Effector CD4-positive, alpha-beta T cell (primary cell): ENCODE measurements around the gene SNRK.

Source experiments
- DNase-seq: peaks from one replicate; pipeline ENCODE4 v3.0.0-alpha.2; 2020

SNRK gene

DNA sequence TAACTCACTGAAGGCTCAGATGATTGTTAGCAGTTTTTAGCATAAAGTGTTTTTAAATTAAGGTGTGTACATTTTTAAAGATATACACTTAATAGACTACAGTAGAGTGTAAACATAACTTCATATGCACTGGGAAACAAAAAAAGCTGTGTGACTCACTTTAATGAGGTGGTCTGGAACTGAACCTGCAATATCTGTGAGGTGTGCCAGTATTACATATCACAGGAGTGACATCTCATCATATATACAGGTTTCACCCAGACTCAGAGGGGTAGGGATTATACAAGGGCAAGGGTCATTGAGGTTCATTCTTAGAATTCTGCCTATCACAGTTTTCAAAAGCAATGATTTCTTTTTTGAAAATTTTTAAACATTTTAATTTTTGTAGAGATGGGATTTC is 7.3 kb upstream of the SNRK start:
- DNase-seq = no peak

DNA sequence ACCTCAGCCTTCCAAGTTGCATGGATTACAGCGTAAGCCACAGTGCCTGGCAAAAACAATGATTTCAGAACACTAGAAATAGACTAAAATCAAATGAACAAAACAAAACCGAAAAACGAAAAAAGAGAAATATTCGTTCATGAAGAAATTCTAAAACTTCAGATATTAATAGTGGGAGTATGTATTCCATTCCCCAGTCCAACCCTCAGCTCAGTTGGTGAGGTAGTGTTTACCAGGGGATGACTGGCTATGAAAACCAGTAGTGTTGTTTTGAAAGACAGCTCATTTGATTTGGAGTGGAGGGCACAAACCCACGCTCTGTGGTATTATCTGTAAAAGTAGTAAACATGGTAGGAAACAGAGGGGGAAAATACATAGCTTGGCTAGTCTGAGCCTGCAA is 6.8 kb upstream of the SNRK start:
- no peak for DNase-seq

DNA sequence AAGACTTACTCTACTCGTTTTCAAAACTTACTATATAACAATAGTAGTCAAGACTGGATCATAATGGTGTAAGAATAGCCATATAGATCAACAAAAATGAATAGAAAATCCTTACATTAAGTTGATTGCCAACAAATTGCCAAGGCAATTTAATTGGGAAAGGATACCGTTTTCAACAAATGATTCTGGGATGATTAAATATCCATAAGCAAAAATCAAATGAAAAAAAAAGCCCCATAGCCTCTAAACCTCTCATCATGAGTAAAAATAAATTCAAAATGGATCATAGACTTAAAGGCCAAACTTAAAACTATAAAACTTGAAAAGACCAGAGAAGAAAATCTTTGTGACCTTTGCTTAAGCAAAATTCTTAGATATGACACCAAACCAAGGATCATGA is 5.3 kb upstream of the SNRK start:
- DNase-seq = no peak

DNA sequence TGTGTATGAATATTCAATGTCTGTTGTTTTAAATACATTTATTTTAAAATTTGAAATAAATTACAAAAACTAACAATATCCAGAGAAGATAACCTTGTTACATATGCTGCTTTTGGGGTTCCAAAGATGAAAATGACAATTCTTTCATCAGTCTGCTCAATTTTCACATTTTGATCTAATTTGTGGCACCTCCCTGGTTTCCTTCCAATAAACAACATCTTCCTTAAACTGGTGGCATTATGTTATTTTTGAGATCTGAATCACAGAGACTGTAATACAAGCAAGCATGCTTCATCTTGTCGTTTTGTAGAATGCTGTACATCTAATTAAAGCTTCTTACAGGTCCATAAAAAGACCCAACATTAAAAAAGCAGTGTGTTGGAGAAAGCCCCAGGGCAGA is 2.2 kb upstream of the SNRK start:
- no peak for DNase-seq

DNA sequence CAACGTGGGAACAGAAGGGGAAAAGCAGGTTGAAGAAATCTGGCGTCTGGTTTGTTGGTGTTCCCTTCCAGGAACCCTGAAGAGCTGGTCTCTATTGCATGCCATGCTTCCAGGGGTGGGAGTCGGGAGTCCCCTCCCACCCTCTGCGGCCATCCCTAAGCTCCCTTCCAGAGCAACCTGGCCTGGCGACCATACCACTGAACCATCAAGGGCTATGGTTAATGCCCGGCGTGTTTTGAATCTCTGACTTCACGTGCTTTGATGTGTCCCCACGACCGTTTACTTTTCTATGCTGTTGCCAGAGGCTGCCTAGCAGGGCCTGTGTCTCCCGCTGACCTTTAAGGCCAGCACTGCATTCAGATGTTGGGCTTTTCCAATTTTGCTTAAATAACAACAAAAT is 696 bp upstream of the SNRK start:
- no peak for DNase-seq

DNA sequence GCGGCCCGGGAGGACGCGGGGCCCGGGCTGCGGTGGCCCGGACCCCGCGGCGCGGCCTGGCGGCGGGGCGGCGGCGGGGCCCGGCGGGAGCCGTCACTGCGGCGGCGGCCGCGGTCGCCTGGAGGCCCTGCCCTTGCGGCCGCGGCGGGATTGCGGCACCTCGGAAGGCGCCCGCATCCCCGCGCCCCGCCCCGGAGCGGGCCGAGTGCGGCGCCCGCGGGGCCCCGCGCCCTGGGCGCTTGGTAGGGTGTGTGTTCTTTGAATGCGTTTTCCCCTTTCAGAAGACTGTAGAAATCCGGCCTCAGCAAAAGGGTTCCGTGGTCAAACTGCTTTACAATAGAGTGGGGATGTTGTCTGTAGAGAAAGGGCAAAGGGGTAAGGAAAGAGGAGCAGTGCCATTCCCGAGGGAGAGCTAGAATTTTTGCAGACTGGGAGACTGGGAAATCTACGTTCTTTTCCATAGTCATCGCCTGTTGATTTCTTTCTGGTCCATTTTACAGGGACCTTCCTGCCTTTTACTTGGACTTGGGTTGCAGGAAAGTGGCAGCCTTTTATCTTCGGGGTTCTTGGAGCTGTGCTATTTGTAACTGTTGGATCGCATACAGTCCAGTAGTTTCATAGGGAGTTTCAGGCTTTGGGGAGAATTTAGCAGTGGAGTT is 630 bp downstream of the SNRK start:
- DNase-seq = no peak

DNA sequence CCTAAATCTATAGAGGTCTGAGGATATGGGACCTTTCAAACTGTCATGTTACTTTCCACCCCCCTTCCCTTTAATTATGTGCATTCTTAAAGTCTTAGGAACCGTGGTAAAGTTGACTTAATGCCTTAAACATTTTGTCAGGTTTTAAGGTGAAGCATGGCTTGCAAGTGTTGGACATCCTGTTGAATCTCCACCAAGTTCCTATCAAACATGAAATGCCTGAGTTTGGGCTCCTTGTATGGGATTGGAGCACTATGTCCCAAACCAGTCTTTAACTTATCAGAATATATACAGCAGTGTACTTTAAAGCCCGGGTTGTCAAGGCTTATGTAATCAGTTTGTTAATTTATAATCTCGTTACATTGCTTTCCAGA is 1.1 kb downstream of the SNRK start:
- DNase-seq = no peak

DNA sequence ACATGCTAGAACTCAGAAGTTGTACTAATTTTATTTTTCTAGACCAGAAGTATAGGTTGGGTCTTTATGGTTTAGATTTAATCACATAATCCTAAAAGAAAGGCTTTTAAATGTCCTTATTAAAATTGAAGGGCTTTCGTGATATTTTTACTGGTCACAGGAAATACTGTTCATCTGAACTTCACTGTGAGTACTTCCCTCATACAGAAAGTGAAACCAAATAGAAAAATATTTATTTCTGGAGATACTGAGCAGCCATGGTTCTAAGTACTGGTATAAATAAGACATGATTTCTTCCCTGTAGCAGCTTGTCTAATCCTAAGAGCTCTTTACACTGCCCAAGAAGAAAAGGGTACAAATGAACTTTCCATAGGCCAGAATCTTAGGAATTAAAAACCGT is 2.0 kb downstream of the SNRK start:
- no peak for DNase-seq

DNA sequence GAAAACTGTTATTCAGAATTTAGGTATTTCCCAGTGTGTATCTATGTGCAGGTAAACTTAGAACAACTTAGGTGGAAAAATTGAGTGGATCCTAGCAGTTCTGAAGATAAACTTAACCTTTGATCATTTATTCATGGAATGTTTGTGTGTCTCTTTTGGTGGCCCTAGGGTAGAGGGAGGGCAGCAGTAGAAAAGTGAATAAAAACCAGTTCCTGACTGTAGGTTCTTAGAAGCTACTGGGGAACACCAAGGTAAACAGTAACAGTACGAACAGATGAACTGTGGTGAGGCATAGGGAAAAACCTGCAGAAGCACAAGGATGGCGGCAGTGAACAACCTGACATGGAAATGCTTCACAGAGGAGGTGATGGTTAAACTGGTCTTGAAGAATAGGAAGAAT is 2.5 kb downstream of the SNRK start:
- no peak for DNase-seq

DNA sequence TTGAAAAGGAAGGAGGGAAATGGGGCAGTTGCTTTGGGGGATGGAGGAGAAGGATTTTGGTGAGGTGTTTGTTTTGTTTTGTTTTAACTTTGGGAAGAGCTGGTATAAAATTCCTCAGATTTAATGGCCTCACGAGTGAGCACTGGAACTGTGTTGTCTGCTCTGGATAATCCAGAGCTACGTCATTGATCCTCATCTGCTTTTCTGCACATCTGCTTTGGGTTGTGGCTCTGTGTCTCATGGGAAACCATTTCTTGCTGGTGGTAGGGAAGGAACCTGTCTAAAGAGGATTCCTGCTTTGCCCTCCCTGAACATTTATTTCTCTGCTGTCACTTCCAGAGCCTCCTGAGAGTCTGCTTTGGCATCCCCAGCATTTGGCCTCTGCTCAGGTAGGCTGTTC is 3.1 kb downstream of the SNRK start:
- no peak for DNase-seq

DNA sequence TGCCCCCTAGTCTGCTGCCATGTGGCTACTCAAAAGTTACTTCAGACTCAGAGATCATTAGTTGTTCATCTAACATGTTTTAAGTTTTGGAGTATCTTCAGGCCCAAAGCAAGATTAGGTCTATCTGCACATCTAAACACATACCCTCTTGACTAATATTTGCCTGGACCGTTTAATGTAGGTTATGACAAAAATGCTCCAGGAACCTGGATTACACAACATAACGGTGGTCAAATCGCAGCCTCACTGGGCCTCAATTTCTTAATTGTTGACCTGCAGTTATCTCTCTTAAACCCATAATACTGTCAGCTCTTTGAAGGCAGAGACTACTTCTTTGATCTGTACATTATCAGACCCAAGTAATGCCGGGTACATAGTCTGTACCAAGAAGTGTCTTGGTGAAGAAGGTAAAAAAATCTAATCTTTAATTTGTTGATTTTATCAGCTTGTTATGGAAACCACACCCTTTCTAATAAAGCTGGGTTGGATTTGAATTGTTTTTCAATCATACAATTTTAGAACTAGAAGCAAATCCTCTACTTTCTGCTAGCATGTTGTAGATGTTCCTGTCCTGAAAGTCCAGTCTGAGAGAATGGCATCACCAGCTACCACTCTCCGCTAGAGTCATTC is 3.6 kb downstream of the SNRK start:
- DNase-seq = no peak

DNA sequence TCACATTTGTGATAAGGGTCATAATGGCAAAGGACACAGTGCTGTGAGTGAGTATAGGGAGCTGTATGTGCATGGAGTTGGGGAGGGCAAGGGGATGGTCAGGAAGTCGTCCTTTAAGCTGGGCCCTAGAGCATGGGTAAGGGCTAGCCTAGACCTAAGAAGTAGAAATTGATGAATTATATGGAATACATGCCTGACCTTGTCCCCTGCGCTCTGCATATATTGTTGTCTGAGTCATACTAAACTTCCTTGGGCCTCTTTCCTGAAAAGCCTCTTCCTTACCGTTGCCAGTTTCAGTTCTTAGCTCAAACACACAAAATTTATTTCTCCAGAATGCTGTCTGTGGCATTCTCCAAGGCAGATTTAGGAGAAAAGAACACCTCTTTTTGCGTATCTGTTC is 4.6 kb downstream of the SNRK start:
- DNase-seq = no peak

DNA sequence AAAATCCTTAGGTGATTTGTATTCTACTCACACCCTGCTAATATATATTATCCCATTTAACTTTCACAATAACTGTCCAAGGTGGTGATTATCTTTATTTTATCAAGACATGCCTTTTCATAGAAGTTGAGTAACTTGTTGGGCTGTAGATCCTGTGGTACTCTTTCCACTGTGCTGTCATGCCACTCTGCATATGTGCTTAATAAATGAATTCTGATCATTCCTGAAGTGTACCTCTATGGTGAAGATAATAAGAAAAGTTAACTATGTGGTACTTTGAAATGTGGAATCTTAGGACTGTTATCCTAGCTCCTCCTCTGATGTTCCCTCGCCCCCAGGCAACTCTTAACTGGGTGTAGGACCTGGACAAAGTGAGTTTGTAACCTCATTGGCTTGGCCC is 5.2 kb downstream of the SNRK start:
- DNase-seq = no peak

DNA sequence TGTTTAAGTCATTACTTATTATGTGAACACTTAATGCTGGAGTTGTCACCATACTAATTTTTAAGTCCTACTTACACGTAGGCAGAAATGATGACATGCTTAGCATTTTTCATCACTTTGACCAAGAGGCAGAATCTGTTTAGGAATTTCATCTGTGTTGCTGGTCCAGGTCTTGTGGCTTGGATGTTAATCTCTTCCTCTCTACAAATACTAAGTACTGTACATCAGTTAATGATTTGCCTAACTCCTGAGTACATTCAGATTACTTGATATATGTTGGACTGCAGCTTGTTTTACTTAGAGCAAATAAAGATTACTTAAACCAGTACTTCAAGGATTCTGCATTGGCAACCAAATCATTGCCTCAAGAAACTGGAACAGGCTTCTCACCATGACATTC is 8.6 kb downstream of the SNRK start:
- DNase-seq = no peak

DNA sequence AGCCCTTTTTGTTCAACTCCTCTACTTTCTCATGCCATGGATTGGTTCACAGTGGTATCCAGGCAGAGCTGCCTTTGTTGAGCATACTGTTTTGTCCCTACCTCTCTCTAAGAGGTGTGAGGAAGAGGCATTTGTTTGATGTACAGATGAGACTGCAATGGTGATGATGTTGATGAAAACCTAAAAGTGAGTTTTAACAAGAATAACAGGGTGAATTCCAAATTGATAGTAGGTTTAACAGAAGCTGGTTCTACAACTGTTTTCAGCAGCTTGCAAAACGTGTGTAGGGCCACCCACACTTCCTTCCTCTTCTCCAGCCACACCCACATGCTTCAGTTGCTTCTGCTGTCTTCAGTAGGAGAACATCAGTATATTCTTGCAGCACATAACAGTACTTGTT is 10.2 kb downstream of the SNRK start:
- peak; percentile 53 for DNase-seq

DNA sequence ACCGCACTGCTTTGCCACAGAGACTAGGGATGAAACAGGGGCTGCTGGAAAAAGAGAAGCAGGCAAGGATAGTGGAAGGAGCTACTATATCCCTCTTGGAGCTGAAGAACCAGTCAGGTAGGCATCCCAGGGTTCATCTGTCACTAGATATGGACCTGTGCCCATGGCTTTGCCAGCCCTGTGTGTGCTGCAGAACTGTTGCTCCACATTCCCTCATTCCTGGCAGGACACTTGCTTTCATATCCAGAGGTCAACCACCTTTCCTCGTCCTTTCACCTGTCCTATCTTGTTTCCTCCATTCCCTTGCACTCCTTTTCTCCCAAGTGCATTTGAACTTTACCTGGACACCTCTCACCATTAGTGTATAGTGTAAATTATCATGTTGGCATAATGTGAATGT is 12.0 kb downstream of the SNRK start:
- DNase-seq = no peak

DNA sequence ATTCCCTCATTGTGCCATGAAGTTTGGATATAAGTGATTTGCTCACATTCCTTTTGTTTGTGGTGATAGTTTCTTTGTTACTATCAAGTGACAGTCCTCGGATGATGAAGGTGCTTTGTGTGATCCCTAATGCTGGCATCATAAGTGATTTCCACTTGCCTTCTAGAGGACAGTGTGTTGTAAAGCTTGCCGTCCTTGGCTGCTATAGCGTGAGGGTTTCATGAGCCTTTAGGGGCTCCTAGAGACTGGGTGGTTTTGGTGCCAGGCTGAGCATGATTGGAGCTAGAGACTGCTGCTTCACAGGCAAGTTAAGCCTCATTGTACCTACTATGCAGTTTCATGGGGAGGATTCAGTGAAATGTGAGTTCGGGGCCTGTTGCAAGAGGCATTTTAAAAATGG is 12.4 kb downstream of the SNRK start:
- DNase-seq = no peak

DNA sequence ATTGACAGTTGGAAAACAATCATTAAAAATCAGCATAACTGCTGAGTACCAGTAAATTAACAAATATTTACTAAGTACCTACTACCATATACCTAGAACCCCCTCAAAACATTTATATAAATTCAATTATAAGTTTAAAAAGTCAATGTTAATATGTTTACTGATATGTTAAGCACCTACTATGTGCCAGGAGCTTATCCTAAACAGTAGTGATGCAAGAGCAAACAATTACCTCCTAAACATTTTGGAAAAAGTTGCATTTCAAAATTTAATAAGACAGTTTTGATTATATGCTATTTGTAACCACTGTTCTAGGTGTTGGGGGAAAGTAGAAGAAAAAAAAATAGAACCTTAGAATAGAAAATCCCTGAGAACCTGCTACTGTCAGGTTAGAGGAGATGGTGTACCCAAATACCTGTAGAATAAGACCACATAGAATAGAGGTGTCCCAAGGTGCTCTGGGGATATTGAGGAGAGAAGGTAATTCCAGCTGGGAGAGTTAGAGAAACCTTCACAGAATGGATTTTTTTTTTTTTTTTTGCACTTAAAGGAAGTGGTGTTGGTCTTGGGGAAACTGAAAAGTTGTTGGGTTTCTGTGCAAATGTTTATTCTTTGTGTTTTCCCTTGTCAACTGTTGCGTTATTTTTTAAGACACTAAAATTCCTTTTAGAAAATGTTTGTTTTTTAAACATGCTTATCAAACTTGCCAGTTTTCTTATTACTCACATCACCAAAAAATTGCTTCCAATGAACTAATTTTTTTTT is 16.0 kb downstream of the SNRK start:
- no peak for DNase-seq

DNA sequence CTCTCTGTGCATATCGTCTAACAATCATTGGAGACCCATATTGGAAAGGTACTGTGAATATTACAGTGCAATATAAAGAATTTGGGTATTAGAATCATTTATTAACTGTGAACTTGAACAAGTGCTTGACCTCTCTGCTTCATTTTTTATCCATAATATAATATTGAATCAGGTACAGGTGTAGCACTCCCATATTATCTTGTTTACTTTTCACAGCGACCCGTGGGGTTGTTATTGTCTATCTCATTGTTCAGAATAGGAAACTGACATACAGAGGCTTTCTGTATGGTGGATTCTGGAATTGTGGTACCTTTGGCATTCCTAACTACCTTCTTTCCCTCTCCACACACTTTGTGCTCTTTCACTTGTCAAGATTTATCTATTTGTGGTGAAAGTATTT is 17.8 kb downstream of the SNRK start:
- DNase-seq = no peak

DNA sequence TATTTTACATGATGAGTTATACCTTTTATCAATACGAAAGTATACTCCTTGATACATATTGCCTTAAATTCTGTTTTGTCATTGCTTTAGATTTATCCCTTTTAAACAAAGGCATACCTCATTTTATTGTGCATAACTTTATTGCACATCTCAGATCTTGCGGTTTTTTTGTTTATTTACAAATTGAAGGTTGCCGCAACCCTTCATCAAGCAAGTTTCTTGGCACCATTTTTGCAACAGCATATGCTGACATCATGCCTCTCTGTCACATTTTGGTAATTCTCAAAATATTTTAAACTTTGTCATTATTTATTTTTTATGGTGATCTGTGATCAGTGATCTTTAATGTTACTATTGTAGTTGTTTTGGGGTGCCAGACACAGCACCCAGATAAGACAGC is 20.9 kb downstream of the SNRK start:
- no peak for DNase-seq

DNA sequence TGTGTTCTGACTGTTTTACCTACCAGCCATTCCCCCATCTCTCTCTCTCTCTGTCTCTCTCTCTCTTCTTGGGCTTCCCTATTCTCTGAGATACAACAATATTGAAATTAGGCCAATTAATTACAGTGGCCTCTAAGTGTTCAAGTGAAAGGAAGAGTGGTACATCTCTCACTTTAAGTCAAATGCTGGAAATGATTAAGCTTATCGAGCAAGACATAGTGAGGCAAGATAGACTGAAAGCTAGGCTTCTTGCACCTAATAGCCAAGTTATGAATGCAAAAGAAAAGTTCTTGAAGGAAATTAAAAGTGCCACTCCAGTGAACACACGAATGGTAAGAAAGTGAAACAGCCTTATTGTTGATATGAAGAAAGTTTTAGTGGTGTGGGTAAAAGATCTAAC is 21.3 kb downstream of the SNRK start:
- DNase-seq = no peak

DNA sequence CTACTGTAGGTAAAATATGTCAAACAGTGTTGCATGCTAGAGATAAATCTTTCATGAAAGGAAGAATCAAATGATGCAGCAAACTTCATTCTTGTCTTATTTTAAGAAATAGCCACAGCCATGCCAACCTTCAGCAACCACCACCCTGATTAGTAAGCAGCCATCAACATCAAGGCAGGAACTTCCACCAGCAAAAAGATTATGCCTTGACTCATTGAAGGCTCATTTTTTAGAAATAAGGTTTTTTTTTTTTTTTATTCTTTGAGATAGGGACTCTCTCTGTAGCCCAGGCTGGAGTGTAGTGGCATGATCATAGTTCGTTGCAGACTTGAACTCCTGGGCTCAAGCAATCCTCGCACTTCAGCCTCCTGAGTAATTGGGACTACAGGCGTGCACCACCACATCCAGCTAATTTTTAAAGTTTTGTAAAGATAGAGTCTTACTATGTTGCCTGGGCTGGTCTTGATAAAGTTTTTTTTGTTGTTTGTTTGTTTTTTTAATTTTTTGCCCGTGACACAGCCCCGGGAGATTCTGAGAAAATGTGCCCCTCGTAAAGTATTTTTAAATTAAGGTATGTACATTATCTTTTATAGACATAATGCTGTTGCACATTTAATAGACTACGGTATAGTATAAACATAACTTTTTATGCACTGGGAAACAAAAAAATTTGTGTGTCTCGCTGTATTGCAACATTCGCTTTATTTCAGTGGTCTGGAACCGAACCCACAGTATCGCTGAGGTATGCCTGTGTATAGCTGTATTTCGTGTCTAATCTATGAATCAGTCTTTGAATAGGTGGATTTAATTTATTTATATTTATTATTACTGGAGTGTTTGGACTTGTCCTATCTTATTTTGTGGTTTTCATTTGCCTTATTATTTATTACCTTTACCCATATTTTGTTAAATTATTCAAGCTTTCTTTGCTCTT is 23.3 kb downstream of the SNRK start:
- DNase-seq = no peak

DNA sequence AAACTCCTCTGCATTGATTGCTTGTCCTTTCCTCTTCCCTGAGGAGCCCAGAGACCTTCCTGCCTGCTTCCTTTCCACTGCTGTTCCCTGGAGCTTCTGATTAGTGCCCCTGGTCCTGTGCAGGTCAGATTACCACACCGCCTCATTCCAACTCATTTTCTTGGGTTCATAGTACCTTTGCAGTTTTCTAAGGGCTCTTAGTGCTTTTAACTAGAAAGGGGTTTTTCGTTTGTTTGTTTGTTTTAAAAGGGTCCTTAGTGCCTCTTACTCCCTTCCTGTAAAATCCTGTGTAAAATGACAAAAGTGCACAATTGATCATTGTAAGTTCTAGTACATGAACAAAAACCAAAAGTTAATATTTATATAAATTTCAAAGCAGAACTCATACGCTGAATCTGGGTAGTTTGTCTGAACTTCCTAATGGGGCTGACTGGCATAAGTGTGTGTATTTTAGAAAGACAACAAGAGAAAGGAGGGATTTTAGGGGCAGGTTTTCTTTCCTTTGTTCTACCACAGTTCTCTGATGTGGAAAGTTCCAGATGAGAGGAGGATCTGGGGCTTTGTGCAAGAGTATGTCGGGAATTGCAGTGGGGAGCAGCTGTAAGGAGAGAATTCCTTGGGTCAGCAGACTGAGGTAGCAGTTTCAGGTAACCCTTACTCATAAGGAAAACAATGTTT is 30.6 kb downstream of the SNRK start:
- DNase-seq = no peak
